D721Med (cell line): Measurements from ENCODE around the gene CYB561A3.

Source experiments
- DNase-seq: peaks from one replicate; pipeline ENCODE4 v3.0.0; 2011; ENCODE audit warnings: low spot score; ENCODE audit not compliant: insufficient read length
- FAIRE-seq: peaks from 2 replicates; lab custom pipeline; 2011; peaks lifted over from hg19 to GRCh38; lab: Jason Lieb, UNC
- TF ChIP-seq, protein P1 (sequence below): IDR thresholded peaks from 2 replicates; pipeline ENCODE4 v1.5.1; 2012; ENCODE audit warnings: mild to moderate bottlenecking, control low read depth; ENCODE audit not compliant: insufficient read depth; ENCODE audit errors: missing control alignments

Gene CYB561A3

DNA sequence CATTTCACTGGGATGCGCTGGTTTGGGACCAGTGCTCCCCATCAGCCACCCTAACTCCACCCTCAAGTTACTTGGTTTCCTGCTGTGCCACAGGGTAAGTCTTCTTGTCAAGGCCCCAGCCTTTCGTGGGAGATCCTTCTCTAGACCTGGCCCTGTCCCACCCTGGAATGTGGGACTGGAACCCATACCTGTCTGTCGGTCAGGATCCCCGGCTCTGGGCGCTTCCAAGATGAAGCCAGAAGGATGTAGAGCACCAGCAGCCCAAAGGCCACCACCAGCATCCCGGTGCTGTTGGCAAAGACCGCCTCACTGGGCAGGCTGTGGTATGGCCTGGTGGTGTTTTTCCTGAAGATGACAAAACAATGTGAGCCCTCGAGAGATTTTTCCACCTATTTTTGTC, 10.9 kb downstream of the CYB561A3 start:
- FAIRE-seq (no peak), DNase-seq (no peak)
- TF ChIP-seq, protein P1, sequence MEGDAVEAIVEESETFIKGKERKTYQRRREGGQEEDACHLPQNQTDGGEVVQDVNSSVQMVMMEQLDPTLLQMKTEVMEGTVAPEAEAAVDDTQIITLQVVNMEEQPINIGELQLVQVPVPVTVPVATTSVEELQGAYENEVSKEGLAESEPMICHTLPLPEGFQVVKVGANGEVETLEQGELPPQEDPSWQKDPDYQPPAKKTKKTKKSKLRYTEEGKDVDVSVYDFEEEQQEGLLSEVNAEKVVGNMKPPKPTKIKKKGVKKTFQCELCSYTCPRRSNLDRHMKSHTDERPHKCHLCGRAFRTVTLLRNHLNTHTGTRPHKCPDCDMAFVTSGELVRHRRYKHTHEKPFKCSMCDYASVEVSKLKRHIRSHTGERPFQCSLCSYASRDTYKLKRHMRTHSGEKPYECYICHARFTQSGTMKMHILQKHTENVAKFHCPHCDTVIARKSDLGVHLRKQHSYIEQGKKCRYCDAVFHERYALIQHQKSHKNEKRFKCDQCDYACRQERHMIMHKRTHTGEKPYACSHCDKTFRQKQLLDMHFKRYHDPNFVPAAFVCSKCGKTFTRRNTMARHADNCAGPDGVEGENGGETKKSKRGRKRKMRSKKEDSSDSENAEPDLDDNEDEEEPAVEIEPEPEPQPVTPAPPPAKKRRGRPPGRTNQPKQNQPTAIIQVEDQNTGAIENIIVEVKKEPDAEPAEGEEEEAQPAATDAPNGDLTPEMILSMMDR, result no peak

DNA sequence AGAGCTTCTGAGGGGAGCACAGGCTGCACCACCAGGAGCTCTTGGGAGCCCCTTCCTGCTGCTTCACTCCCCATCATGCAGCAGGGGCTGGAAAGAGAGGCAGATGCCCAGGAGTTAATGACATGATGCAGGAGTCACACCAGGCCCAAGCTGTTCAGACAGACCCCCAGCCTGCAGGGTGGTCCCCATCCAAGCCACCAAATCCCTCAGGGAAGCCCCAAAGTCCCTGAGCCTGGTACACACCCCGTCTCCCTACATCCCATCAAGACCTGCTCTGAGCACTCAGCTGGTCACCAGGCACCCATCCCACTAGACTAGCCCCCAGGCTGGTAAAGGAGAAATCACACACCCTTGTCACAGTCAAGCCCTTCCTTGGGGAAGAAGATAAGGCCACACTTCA, 11.3 kb downstream of the CYB561A3 start:
- DNase-seq (no peak), FAIRE-seq (no peak)
- TF ChIP-seq, protein P1, result no peak

DNA sequence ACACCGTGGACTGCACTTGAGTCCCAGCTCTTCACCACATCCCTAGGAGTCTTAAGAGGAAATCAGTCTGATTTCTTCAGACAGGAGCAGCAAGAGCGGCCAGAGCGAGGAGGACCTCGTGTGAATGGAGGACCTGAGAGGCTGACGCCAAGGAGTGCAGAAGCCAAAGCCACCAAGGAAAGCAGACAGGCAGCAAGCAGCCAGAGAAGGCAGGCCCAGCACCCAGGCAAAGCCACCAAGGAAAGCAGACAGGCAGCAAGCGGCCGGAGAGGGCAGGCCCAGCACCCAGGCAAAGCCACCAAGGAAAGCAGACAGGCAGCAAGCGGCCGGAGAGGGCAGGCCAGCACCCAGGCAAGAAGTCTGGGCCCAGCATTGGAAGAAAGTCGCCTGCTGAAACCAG, 11.8 kb downstream of the CYB561A3 start:
- TF ChIP-seq, protein P1, result no peak
- no peak for DNase-seq
- no peak for FAIRE-seq

DNA sequence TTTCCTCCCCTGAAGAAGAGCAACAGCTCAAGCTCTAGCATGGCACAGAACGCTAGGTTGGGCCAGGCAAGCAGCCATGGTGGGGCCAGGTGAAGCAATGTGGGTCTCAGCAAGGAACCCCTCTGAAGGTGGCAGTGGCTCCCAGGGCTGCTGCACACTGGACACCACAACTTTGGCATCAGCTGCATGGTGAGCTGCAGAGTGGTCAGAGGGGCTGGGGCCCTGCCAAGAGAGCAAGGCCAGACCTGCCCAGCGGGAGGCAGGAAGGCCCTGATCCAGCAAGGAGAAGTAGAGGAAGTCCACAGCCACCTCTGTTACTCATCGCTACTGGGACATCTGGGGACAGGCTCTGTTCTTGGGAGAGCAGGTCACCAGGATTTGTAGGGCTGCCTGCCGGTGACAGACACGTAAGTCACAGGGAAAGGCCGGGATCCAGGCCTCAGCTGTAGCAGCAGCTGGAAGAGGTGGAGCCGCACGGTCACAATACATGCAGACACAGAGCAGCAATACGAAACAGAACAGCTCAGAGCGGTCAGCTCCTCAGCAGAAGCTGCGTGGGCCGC, 12.4 kb downstream of the CYB561A3 start:
- FAIRE-seq (no peak), DNase-seq (no peak)
- TF ChIP-seq, protein P1, result no peak

DNA sequence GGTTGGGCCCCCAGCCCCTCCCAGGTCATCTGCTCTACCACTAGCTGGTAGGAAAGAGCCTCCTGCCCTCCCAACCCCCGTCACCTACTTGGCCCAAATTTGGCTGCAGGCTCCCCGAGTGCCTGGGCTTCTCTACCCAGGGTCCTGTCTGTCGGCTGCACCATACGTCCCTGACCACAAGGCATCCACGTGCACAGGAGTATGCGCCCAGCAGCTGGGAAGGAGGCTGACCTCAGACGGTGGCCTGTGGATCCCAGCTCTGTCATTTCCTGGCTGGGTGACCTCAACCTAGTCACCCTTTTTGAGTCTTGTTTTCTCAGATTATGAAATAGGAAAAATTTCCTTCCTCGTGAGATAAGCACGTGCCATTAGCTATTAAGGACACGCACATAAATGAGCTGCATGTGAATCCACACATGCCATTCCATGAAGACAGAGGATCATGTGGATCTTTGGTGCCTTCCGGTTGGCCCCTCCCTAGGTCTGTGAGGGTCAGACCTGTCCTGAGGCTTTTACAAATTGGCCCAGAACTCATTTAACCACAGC, 13.7 kb downstream of the CYB561A3 start:
- no peak for DNase-seq
- FAIRE-seq, result no peak
- TF ChIP-seq, protein P1, result no peak

DNA sequence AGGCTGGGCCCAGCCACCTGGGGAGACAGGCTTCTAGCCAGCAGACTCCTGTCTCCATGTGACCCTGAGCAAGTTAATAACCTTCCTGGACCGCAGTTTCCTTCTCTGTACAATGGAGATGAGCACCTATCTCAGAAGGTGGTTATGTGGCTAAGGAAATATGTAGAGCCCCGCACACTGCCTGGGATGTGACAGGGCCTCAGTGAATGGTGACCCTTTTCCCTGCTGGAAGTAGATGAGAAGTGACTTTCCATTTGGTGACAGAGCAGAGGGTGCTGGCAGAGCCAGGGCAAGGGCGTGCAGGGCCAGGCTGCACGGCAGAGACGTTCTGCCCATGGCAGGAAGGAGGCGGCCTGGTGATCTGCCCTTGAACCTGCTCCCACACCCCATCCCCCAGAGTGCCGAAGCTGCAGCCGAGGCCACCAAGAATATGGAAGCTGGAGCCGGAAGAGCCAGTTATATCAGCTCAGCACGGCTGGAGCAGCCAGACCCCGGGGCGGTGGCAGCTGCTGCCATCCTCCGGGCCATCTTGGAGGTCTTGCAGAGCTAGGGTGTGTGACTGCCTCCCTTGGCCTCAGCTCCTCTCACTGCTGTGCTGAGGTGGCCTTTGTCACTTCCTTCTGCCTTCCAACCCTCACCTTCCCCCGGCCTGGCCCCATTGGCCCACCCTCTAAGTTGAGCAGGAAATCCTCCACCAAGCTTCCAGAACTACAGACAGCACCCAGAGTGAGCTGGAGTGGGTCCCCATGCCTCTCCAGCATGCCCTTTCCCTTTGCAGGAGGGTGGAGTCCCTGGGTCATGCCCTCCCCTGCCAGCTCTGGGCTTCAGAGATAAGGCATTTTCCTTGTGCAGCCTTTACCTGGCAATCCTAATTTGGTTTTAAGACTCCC, 15.5 kb downstream of the CYB561A3 start:
- DNase-seq (no peak), FAIRE-seq (no peak)
- TF ChIP-seq, protein P1, result no peak
